Stimulated activated memory B cell treated with anti-CD40 and anti-IgM and Interleukin-4, amounts not matched to agents 10 μg/mL and 1 μg/mL and 100 μg/mL, for 72 hours (primary cell): Measurements from ENCODE around the gene PDSS2.

ENCODE experiments used
- ATAC-seq: fragments of 150-1000 bp; cut with Tn5 transposase; 2 replicates; pipeline ENCODE4 v1.10.0; 2021
- H3K27ac Mint-ChIP-seq: one replicate; pipeline ENCODE4 v1.8.0; 2022; ENCODE audit warnings: mild to moderate bottlenecking, mixed read lengths
- H3K27me3 Mint-ChIP-seq: one replicate; pipeline ENCODE4 v1.8.0; 2022; ENCODE audit warnings: mixed read lengths
- H3K36me3 Mint-ChIP-seq: one replicate; pipeline ENCODE4 v1.8.0; 2022; ENCODE audit warnings: mixed read lengths
- H3K4me1 Mint-ChIP-seq: one replicate; pipeline ENCODE4 v1.8.0; 2022; ENCODE audit warnings: mixed read lengths
- H3K4me3 Mint-ChIP-seq: one replicate; pipeline ENCODE4 v1.8.0; 2022; ENCODE audit warnings: mild to moderate bottlenecking, moderate library complexity, mixed read lengths
- H3K9me3 Mint-ChIP-seq: one replicate; pipeline ENCODE4 v1.8.0; 2022; ENCODE audit warnings: mixed read lengths

PDSS2 gene

GRCh38 chr6:107413966-107414645 is 45.3 kb downstream of the PDSS2 start:
- Mint-ChIP-seq H3K27ac (no peak overlapping the region), H3K36me3 (peaks cover 24% of the 10 kb centered on the region), H3K4me3 (no peak overlapping the region), H3K9me3 (no peaks in the 10 kb centered on the region), H3K27me3 (no peaks in the 10 kb centered on the region), H3K4me1 (peaks cover 7% of the 10 kb centered on the region)
- no peak for ATAC-seq

GRCh38 chr6:107411161-107411560 is 48.2 kb downstream of the PDSS2 start:
- H3K27ac Mint-ChIP-seq, result no peak overlapping the region
- H3K4me3 Mint-ChIP-seq, result no peak overlapping the region
- H3K4me1 Mint-ChIP-seq, result no peaks in the 10 kb centered on the region
- no peak for ATAC-seq
- H3K36me3 Mint-ChIP-seq, result peaks cover 24% of the 10 kb centered on the region
- H3K27me3 Mint-ChIP-seq, result no peaks in the 10 kb centered on the region
- H3K9me3 Mint-ChIP-seq, result peaks cover 3% of the 10 kb centered on the region

- Mint-ChIP-seq H3K36me3 (peaks cover 30% of the 10 kb centered on the region), H3K27ac (no peak overlapping the region), H3K4me3 (no peak overlapping the region), H3K27me3 (no peaks in the 10 kb centered on the region), H3K9me3 (peaks cover 7% of the 10 kb centered on the region), H3K4me1 (no peaks in the 10 kb centered on the region)
- ATAC-seq, result no peak
Measured at GRCh38 chr6:107409942-107410341, 49.4 kb downstream of the PDSS2 start.

- H3K36me3 Mint-ChIP-seq, result peaks cover 40% of the 10 kb centered on the region
- H3K27ac Mint-ChIP-seq, result no peak overlapping the region
- peaks cover 13% of the 10 kb centered on the region for H3K9me3 Mint-ChIP-seq
- no peak overlapping the region for H3K4me3 Mint-ChIP-seq
- no peaks in the 10 kb centered on the region for H3K27me3 Mint-ChIP-seq
- no peak for ATAC-seq
- no peaks in the 10 kb centered on the region for H3K4me1 Mint-ChIP-seq
Measured at GRCh38 chr6:107408714-107409113, 50.6 kb downstream of the PDSS2 start.

- Mint-ChIP-seq H3K36me3 (peaks cover 66% of the 10 kb centered on the region), H3K9me3 (peaks cover 21% of the 10 kb centered on the region), H3K4me1 (peaks cover 2% of the 10 kb centered on the region), H3K27me3 (no peaks in the 10 kb centered on the region), H3K4me3 (no peak overlapping the region), H3K27ac (no peak overlapping the region)
- ATAC-seq, result no peak
Measured at GRCh38 chr6:107405002-107405401, 54.4 kb downstream of the PDSS2 start.

- no peak for ATAC-seq
- peaks cover 4% of the 10 kb centered on the region for H3K4me1 Mint-ChIP-seq
- peaks cover 24% of the 10 kb centered on the region for H3K9me3 Mint-ChIP-seq
- H3K36me3 Mint-ChIP-seq, result peaks cover 73% of the 10 kb centered on the region
- no peak overlapping the region for H3K4me3 Mint-ChIP-seq
- H3K27me3 Mint-ChIP-seq, result no peaks in the 10 kb centered on the region
- no peak overlapping the region for H3K27ac Mint-ChIP-seq
Measured at GRCh38 chr6:107402533-107402932, 56.8 kb downstream of the PDSS2 start.

- H3K9me3 Mint-ChIP-seq, result peaks cover 21% of the 10 kb centered on the region
- H3K4me3 Mint-ChIP-seq, result no peak overlapping the region
- peaks cover 66% of the 10 kb centered on the region for H3K36me3 Mint-ChIP-seq
- no peaks in the 10 kb centered on the region for H3K27me3 Mint-ChIP-seq
- peaks cover 4% of the 10 kb centered on the region for H3K4me1 Mint-ChIP-seq
- ATAC-seq, result no peak
- no peak overlapping the region for H3K27ac Mint-ChIP-seq
Measured at GRCh38 chr6:107401573-107401972, 57.8 kb downstream of the PDSS2 start.

- Mint-ChIP-seq H3K27me3 (no peaks in the 10 kb centered on the region), H3K4me3 (no peak overlapping the region), H3K36me3 (peaks cover 71% of the 10 kb centered on the region), H3K27ac (no peak overlapping the region), H3K9me3 (peaks cover 26% of the 10 kb centered on the region), H3K4me1 (peaks cover 4% of the 10 kb centered on the region)
- no peak for ATAC-seq
Measured at GRCh38 chr6:107400616-107401147, 58.7 kb downstream of the PDSS2 start.

GRCh38 chr6:107399935-107400334 is 59.4 kb downstream of the PDSS2 start:
- no peak for ATAC-seq
- no peak overlapping the region for H3K4me3 Mint-ChIP-seq
- H3K4me1 Mint-ChIP-seq, result peaks cover 4% of the 10 kb centered on the region
- peaks cover 22% of the 10 kb centered on the region for H3K9me3 Mint-ChIP-seq
- peaks cover 69% of the 10 kb centered on the region for H3K36me3 Mint-ChIP-seq
- H3K27me3 Mint-ChIP-seq, result no peaks in the 10 kb centered on the region
- no peak overlapping the region for H3K27ac Mint-ChIP-seq

- Mint-ChIP-seq H3K9me3 (peaks cover 16% of the 10 kb centered on the region), H3K4me3 (no peak overlapping the region), H3K4me1 (peaks cover 4% of the 10 kb centered on the region), H3K27ac (no peak overlapping the region), H3K36me3 (peaks cover 66% of the 10 kb centered on the region), H3K27me3 (no peaks in the 10 kb centered on the region)
- ATAC-seq, result no peak
Measured at GRCh38 chr6:107398001-107398400, 61.4 kb downstream of the PDSS2 start.

- Mint-ChIP-seq H3K9me3 (peaks cover 19% of the 10 kb centered on the region), H3K27ac (no peak overlapping the region), H3K36me3 (peaks cover 61% of the 10 kb centered on the region), H3K4me3 (no peak overlapping the region), H3K27me3 (no peaks in the 10 kb centered on the region), H3K4me1 (peaks cover 4% of the 10 kb centered on the region)
- no peak for ATAC-seq
Measured at GRCh38 chr6:107396211-107396610, 63.2 kb downstream of the PDSS2 start.

- H3K9me3 Mint-ChIP-seq, result peaks cover 14% of the 10 kb centered on the region
- H3K27me3 Mint-ChIP-seq, result no peaks in the 10 kb centered on the region
- no peak overlapping the region for H3K4me3 Mint-ChIP-seq
- H3K36me3 Mint-ChIP-seq, result peaks cover 42% of the 10 kb centered on the region
- ATAC-seq, result no peak
- no peaks in the 10 kb centered on the region for H3K4me1 Mint-ChIP-seq
- H3K27ac Mint-ChIP-seq, result no peak overlapping the region
Measured at GRCh38 chr6:107392069-107392468, 67.3 kb downstream of the PDSS2 start.

- no peak overlapping the region for H3K4me3 Mint-ChIP-seq
- no peaks in the 10 kb centered on the region for H3K4me1 Mint-ChIP-seq
- peaks cover 37% of the 10 kb centered on the region for H3K36me3 Mint-ChIP-seq
- H3K9me3 Mint-ChIP-seq, result peaks cover 10% of the 10 kb centered on the region
- H3K27me3 Mint-ChIP-seq, result no peaks in the 10 kb centered on the region
- no peak overlapping the region for H3K27ac Mint-ChIP-seq
- ATAC-seq, result no peak
Measured at GRCh38 chr6:107390685-107391435, 68.5 kb downstream of the PDSS2 start.

- Mint-ChIP-seq H3K4me3 (no peak overlapping the region), H3K27me3 (no peaks in the 10 kb centered on the region), H3K9me3 (peaks cover 9% of the 10 kb centered on the region), H3K27ac (no peak overlapping the region), H3K4me1 (no peaks in the 10 kb centered on the region), H3K36me3 (peaks cover 33% of the 10 kb centered on the region)
- ATAC-seq, result no peak
Measured at GRCh38 chr6:107390056-107390455, 69.3 kb downstream of the PDSS2 start.

- Mint-ChIP-seq H3K4me3 (no peak overlapping the region), H3K4me1 (no peaks in the 10 kb centered on the region), H3K27ac (no peak overlapping the region), H3K36me3 (peaks cover 9% of the 10 kb centered on the region), H3K9me3 (no peaks in the 10 kb centered on the region), H3K27me3 (no peaks in the 10 kb centered on the region)
- ATAC-seq, result no peak
Measured at GRCh38 chr6:107386904-107387303, 72.5 kb downstream of the PDSS2 start.

GRCh38 chr6:107386340-107386739 is 73.0 kb downstream of the PDSS2 start:
- no peaks in the 10 kb centered on the region for H3K9me3 Mint-ChIP-seq
- peaks cover 9% of the 10 kb centered on the region for H3K36me3 Mint-ChIP-seq
- no peaks in the 10 kb centered on the region for H3K27me3 Mint-ChIP-seq
- H3K4me3 Mint-ChIP-seq, result no peak overlapping the region
- no peak overlapping the region for H3K27ac Mint-ChIP-seq
- H3K4me1 Mint-ChIP-seq, result no peaks in the 10 kb centered on the region
- ATAC-seq, result no peak
